Esophagus squamous epithelium (tissue), 4 donors: Measurements from ENCODE around the gene CEP192.

Experiments
- POLR2A ChIP-seq, 4 donors: fragments of 450-650 bp; IDR thresholded peaks; one replicate each; pipeline ENCODE4 v1.6.1; 2017; ENCODE audit warnings: antibody characterized with exemption in 4 of 4, mild to moderate bottlenecking in 4 of 4, moderate library complexity in 3 of 4
- TF ChIP-seq, protein P1 (sequence below), 6 experiments: fragments of 450-650 bp in 4 of 6; fragments of 200-600 bp in 2 of 6; sonication (generic) in 2 of 6; IDR thresholded peaks; one replicate each; pipeline ENCODE4 v1.5.1; 2016 to 2019; ENCODE audit warnings: antibody characterized with exemption in 6 of 6, mild to moderate bottlenecking in 4 of 6, moderate library complexity in 4 of 6

- TF ChIP-seq, protein P1, sequence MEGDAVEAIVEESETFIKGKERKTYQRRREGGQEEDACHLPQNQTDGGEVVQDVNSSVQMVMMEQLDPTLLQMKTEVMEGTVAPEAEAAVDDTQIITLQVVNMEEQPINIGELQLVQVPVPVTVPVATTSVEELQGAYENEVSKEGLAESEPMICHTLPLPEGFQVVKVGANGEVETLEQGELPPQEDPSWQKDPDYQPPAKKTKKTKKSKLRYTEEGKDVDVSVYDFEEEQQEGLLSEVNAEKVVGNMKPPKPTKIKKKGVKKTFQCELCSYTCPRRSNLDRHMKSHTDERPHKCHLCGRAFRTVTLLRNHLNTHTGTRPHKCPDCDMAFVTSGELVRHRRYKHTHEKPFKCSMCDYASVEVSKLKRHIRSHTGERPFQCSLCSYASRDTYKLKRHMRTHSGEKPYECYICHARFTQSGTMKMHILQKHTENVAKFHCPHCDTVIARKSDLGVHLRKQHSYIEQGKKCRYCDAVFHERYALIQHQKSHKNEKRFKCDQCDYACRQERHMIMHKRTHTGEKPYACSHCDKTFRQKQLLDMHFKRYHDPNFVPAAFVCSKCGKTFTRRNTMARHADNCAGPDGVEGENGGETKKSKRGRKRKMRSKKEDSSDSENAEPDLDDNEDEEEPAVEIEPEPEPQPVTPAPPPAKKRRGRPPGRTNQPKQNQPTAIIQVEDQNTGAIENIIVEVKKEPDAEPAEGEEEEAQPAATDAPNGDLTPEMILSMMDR (IDR thresholded peaks at IDR 0.05) = peak in 2 of 6 experiments; percentile 6 to 15
- TF ChIP-seq POLR2A (IDR thresholded peaks at IDR 0.05) = peak in 3 of 4 donors; percentile 47 to 82 (median 56)
Measured at GRCh38 chr18:12990967-12991820, at the start of gene CEP192.
